ENCODE results near the gene CD300LB. TPM values are rescaled to one million over a fixed set of nuclear protein-coding genes. Genes with fewer than 3 reads are reported as not detected.
A peak's percentile ranks its signal among the peaks of the same experiment; 100 is the strongest.
"Not testable (repeated sequence)": the region's sequence is repeated elsewhere in the genome, so short reads cannot be mapped to it uniquely, and the experiment has no call there.

The CD300LB gene
- total RNA-seq = not detected in 2 replicates

DNA sequence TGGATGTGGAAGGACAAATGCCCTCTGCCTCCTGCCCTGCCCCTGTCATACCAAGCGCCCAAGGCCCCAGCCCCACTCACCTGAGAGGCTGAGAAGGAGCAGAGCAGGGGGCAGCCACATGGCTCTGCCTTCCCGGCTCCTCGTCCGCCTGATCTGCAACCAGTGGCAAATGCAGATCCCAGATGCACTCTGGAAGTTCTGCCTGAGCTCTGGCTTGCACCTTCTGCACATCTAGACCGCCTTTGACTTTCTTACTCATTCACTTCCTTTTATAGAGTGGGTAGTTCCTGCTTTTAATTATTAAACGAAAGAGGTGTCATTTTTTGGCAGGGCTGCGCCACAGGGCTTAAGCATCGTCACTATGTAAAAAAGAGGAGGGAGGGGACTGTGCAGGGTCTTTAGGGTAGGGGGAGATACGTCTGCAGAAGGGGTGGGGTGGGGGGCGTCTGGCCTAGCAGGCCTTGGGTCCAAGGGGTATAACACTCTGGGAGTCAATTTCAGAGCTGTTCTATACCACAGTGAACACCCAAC is at the start of gene CD300LB:
Gene CD300LB (minus strand): TSS at position 245 of the 531 bp plus-strand sequence. CDS start 125 bp downstream, at position 120.
- no peak within 1 kb of the TSS for H3K4me3 ChIP-seq (ENCODE audit: low read depth, low read length)
- no peak for DNase-seq (ENCODE audit: low read depth)
- TF ChIP-seq, protein P1, sequence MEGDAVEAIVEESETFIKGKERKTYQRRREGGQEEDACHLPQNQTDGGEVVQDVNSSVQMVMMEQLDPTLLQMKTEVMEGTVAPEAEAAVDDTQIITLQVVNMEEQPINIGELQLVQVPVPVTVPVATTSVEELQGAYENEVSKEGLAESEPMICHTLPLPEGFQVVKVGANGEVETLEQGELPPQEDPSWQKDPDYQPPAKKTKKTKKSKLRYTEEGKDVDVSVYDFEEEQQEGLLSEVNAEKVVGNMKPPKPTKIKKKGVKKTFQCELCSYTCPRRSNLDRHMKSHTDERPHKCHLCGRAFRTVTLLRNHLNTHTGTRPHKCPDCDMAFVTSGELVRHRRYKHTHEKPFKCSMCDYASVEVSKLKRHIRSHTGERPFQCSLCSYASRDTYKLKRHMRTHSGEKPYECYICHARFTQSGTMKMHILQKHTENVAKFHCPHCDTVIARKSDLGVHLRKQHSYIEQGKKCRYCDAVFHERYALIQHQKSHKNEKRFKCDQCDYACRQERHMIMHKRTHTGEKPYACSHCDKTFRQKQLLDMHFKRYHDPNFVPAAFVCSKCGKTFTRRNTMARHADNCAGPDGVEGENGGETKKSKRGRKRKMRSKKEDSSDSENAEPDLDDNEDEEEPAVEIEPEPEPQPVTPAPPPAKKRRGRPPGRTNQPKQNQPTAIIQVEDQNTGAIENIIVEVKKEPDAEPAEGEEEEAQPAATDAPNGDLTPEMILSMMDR (conservative IDR thresholded peaks at IDR 0.05; ENCODE audit: low read depth, low read length) = no peak

DNA sequence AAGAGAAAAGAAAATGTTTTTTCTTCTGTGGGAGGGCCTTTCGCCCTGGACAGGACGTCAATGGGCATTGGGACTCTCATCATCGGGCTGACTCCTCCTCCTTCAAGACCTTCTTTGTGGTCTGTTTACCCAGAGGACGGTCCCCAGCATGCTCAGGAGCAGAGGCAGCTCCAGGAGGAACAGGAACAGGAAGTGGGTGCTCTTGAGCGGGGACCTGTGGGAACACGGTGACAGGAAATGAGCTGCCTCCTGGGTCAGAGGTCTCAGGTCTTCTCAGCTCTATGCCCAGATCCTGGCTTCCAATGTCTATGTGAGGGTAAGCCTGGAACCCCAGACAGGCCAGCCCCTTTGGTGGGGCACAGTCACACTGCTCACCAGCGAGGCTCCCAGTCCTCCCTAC is 48.6 kb upstream of the CD300LB start:
- DNase-seq (ENCODE audit: low read depth) = no peak
- H3K4me3 ChIP-seq (ENCODE audit: low read depth, low read length) = no peak overlapping the region
- TF ChIP-seq, protein P1 (conservative IDR thresholded peaks at IDR 0.05; ENCODE audit: low read depth, low read length) = no peak

DNA sequence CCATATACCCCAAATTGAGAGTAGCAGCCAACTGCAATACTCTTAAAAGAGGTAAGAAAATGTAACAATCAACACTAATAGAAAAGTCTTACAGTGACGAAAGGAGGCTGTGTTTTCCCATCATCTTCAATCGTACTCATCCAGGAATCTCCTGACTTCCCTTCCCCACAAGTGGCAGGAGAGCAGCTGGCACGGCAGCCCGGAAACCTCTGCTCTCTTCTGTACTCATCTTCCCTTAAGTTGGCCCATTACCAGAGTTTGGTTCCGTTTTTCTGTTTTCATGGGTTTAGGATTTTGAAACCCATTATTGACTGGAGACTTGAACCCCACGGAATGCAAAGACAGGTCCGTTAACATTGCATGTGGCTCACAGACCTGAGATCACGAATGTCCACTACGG is 47.7 kb upstream of the CD300LB start:
- DNase-seq (ENCODE audit: low read depth) = no peak
- TF ChIP-seq, protein P1 (conservative IDR thresholded peaks at IDR 0.05; ENCODE audit: low read depth, low read length) = no peak
- no peak overlapping the region for H3K4me3 ChIP-seq (ENCODE audit: low read depth, low read length)

DNA sequence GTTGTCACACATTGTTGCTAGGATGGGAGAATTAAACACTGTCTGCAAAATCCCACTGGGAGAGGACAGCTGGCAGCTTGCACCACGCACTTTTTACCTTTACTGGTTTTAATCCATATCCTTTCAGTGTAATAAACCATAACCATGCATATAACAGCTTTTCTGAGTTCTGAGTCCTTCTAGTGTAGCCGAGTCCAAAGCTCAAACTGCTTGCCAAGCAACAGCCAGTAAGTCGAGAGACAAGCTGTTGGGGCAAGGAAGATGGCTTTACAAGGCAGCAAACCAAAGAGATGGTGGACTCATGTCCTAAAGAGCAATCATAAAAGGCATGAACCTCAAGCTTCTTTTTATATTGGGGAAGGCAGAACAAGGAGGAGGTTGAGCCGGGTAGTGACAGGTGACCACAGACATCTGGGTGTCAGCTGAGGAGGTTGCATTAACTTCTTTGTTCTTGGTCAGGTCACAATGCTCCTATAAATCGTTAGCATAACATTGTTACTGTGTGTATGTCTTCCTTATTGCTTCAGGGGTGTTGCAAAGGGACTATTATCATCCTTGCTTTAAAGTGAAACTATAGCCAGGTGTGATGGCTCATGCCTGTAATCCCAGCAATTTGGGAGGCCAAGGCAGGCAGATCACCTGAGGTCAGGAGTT is 43.3 kb upstream of the CD300LB start:
- no peak overlapping the region for H3K4me3 ChIP-seq (ENCODE audit: low read depth, low read length)
- TF ChIP-seq, protein P1 (conservative IDR thresholded peaks at IDR 0.05; ENCODE audit: low read depth, low read length) = no peak
- no peak for DNase-seq (ENCODE audit: low read depth)

DNA sequence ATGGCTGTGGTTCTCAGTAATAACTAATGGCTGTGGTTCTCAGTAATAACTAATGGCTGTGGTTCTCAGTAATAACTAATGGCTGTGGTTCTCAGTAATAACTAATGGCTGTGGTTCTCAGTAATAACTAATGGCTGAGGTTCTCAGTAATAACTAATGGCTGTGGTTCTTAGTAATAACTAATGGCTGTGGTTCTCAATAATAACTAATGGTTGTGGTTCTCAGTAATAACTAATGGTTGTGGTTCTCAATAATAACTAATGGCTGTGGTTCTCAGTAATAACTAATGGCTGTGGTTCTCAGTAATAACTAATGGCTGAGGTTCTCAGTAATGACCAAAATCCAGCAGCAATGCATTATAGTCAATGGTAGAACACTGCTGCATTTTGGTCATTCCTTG is 42.4 kb upstream of the CD300LB start:
- DNase-seq (ENCODE audit: low read depth); H3K4me3 ChIP-seq (ENCODE audit: low read depth, low read length): not testable (repeated sequence)

DNA sequence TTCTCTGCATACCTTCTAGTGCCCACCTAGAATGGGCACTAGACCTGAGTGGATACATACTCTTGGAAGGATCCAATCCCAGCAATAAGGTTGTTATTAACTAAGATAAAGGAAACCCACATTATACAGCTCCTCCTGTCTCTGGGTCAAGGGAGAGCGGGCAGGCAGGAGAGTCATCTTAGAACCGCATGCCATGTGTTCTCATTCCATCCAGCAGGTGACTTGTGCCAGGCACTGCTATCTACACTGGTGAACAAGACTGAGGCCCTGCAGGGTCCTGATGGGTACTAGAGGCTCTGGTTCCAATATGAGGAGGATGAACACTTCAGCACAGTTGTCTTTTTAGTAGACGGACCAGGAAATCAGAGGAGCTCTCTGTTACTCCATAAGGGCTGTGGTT is 41.9 kb upstream of the CD300LB start:
- TF ChIP-seq, protein P1 (conservative IDR thresholded peaks at IDR 0.05; ENCODE audit: low read depth, low read length) = peak; percentile 20
- no peak overlapping the region for H3K4me3 ChIP-seq (ENCODE audit: low read depth, low read length)
- DNase-seq (ENCODE audit: low read depth) = no peak

DNA sequence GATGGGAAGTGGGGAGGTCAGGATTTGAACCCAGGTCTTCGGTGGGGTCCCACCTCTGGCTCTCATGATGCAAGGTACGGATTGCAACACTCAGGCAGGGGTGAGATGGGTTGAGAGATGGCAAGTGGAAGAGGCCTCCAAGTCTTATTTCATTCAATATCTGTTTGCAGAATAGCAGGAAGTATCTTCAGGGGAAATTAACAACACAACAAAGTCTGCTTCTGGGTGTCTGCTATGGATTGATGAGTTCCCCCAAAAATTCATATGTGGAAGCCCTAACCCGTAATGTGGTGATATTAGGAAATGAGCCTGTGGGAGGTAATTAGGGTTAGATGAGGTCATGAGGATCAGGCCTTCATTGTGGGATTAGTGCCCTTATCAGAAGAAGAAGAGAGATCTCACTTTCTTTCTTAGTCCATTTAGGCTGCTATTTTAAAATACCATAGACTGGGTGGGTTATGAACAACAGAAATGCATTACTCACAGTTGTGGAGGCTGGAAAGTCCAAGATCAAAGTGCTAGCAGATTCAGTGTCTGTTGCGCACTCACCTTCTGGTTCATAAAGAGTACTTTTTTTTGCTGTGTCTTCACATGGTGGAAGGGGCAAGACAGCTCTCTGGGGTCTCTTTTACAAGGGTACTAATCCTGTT is 40.5 kb upstream of the CD300LB start:
- TF ChIP-seq, protein P1 (conservative IDR thresholded peaks at IDR 0.05; ENCODE audit: low read depth, low read length) = no peak
- DNase-seq (ENCODE audit: low read depth) = no peak
- no peak overlapping the region for H3K4me3 ChIP-seq (ENCODE audit: low read depth, low read length)

Measured in epithelial cell of proximal tubule (primary cell).